ENCODE results near the gene SULT1A1.

DNA sequence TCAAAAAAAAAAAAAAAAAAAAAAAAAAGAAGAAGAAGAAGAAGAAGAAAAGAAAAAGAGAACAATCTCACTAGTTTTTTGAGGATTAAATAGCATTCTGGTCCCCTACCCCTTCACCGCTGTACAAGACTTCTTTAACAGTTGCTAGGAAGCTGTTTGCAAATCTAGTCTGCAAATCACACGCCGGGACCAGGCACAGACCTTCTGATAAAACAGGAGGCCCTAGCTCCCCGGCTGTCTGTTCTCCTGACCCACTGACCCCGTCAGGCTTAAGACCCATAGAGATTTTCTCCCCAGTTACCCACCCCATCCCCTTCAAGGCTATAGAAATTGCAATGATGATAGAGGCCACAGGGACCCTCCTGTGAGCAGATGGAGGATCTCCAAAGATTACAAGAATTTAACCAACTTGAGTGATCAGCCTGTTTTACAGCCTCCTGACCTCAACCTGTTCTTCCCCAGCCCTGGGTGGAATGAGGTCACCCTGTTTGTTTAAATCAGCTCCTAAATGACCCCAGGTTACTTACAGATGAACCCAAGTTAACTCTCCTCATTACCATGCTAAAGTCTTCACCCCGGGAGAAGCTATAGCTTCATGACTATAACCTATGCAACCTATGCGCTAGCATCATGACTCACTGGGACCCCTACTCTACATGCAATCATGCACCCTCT is 11.8 kb upstream of the SULT1A1 start:
- no peak for TF ChIP-seq EZH2 (IDR thresholded peaks at IDR 0.05; ENCODE audit: insufficient read depth, low read length)
- TF ChIP-seq, protein P1, sequence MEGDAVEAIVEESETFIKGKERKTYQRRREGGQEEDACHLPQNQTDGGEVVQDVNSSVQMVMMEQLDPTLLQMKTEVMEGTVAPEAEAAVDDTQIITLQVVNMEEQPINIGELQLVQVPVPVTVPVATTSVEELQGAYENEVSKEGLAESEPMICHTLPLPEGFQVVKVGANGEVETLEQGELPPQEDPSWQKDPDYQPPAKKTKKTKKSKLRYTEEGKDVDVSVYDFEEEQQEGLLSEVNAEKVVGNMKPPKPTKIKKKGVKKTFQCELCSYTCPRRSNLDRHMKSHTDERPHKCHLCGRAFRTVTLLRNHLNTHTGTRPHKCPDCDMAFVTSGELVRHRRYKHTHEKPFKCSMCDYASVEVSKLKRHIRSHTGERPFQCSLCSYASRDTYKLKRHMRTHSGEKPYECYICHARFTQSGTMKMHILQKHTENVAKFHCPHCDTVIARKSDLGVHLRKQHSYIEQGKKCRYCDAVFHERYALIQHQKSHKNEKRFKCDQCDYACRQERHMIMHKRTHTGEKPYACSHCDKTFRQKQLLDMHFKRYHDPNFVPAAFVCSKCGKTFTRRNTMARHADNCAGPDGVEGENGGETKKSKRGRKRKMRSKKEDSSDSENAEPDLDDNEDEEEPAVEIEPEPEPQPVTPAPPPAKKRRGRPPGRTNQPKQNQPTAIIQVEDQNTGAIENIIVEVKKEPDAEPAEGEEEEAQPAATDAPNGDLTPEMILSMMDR (IDR thresholded peaks at IDR 0.05; ENCODE audit: insufficient read depth, low read depth, low read length): no peak
